GM10266 (cell line): ENCODE measurements around the gene CCK.

Source experiments
- DNase-seq: peaks from one replicate; pipeline ENCODE4 v3.0.0; 2012; ENCODE audit errors: extremely low spot score
- CTCF ChIP-seq: IDR thresholded peaks from 2 replicates; pipeline ENCODE4 v1.5.1; 2012; ENCODE audit warnings: mild to moderate bottlenecking, low read depth; ENCODE audit not compliant: control insufficient read depth, insufficient read depth; ENCODE audit errors: missing control alignments

Gene CCK

DNA sequence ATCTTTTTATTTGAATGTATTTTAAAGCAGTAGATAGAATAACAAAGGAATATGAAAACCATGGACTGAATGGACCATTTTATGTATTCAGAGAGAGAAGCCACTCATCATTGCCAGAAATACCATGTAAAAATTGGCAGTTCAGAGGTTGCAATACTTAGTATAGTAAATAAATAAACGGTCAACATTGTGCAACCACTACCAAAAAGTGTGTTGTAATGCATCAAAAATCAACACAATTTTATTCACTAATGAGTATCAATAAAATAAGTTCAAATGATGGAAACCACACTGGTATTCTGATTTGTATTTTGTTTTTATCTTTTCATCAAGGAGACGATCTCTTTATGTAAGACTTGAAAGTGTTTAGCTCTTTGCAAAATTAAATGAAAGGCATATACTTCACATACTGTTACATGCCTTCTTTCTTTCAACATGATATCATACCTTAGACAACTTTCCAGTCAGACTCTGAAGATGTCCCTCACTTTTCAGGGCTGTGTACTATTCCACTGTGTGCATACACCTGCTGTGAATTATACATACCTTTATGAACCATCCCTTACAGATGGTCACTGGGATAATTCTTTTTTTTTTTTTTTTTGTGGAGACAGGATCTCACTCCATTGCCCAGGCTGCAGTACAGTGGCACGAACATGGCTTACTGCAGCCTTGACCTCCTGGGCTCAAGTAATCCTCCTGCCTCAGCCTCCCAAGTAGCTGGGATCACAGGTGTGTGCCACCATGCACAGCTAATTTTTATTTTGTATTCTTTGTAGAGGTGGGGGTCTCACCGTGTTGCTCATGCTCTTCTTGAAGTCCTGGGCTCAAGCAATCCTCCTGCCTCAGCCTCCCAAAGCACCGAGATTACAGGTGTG is 40.3 kb downstream of the CCK start:
- TF ChIP-seq CTCF = no peak
- DNase-seq = no peak

GRCh38 chr3:42224658-42225421 is 41.1 kb downstream of the CCK start:
- no peak for DNase-seq
- TF ChIP-seq CTCF = no peak

DNA sequence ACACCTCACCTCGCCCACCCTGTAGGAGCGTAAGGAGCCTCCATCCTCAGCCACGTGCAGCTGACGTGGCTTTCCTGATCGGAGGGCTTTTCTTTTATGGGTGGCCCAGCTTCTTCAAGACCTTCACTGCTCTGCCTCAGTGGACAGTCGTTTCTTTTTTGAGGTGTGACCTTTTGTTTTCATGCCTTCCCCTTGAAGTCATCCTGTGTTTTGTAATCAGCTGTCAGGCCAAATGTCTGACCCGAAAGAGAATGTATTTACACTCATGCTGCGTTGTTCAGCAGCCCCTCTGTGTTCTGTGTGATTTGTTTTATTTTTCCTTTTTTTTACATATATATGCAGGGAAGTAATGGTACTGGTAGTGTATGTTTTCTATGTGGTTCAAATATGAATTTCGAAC is 41.8 kb downstream of the CCK start:
- no peak for TF ChIP-seq CTCF
- DNase-seq = no peak

DNA sequence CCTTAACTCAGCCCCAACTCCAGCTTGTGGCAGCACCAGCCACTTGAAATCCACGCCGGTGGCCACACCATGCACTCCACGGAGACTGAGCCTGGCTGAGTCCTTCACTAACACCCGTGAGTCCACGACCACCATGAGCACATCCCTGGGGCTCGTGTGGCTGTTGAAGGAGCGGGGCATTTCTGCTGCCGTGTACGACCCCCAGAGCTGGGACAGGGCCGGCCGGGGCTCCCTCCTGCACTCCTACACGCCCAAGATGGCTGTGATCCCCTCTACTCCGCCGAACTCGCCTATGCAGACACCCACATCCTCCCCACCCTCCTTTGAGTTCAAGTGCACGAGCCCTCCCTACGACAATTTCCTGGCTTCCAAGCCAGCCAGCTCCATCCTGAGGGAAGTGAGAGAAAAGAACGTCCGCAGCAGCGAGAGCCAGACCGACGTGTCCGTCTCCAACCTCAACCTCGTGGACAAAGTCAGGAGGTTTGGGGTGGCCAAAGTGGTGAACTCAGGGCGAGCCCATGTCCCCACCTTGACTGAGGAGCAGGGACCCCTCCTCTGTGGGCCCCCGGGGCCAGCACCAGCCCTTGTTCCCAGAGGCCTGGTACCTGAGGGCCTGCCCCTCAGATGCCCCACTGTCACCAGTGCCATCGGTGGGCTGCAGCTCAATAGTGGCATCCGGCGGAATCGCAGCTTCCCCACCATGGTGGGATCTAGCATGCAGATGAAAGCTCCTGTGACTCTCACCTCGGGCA is 42.9 kb downstream of the CCK start:
- DNase-seq = no peak
- no peak for TF ChIP-seq CTCF

DNA sequence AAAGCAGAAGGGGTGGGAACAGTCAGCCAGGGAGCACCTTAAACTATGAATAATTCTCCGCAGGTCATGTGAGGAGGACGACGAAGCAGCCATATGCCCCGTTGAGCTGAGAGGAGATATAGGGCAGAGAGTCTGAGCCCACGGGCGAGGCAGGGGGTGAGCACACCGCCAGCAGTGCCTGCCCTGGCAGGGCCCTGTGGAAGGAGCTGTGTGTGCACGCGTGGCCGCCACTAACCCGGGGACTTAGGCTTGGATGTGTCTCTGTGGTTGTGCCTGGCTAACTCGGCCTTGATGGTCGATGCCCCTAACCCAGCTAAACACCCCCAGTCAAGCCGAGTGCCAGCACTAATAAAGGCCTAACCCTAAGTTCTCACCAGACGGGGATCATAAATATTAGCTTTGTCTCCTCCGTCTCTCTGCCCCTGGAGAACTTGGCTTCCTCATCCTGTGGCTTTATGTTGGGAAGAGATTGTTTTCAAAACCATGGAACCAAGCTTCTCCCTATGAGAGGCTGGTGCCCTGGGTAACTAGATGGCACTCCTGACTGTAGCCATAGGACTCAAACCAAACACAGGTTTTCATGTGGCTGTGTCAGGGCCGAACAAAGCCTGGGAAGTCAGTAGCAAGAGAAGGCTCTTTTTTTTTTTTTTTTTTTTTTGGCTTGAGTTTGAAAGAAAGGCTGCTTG is 45.4 kb downstream of the CCK start:
- no peak for DNase-seq
- TF ChIP-seq CTCF = no peak

GRCh38 chr3:42216931-42217333 is 49.1 kb downstream of the CCK start:
- no peak for DNase-seq
- no peak for TF ChIP-seq CTCF
